ENCODE measurements around the gene GALNTL6.

Gene GALNTL6

GRCh38 chr4:171812665-171813525 is at the start of gene GALNTL6:
Gene GALNTL6, plus strand, starts transcription at chr4:171813404.
- DNase-seq: no peak

GRCh38 chr4:171765514-171765913 is 47.7 kb upstream of the GALNTL6 start:
- DNase-seq: no peak

- DNase-seq: no peak
Observed at GRCh38 chr4:171774642-171775190, 38.5 kb upstream of the GALNTL6 start.

- DNase-seq: no peak
Observed at GRCh38 chr4:171779301-171779700, 33.9 kb upstream of the GALNTL6 start.

GRCh38 chr4:171785388-171785787 is 27.8 kb upstream of the GALNTL6 start:
- DNase-seq: no peak

- no peak for DNase-seq
Observed at GRCh38 chr4:171793723-171794122, 19.5 kb upstream of the GALNTL6 start.

GRCh38 chr4:171794528-171794927 is 18.7 kb upstream of the GALNTL6 start:
- DNase-seq: no peak

- no peak for DNase-seq
Observed at GRCh38 chr4:171809854-171810253, 3.4 kb upstream of the GALNTL6 start.

- DNase-seq: no peak
Observed at GRCh38 chr4:171812333-171812664, 905 bp upstream of the GALNTL6 start.

GRCh38 chr4:171813526-171814250 is 484 bp downstream of the GALNTL6 start:
- no peak for DNase-seq

GRCh38 chr4:171814545-171814944 is 1.3 kb downstream of the GALNTL6 start:
- DNase-seq: no peak

- no peak for DNase-seq
Observed at GRCh38 chr4:171817026-171817425, 3.8 kb downstream of the GALNTL6 start.

- no peak for DNase-seq
Observed at GRCh38 chr4:171834640-171835039, 21.4 kb downstream of the GALNTL6 start.

GRCh38 chr4:171843456-171843855 is 30.3 kb downstream of the GALNTL6 start:
- no peak for DNase-seq

GRCh38 chr4:171846232-171846631 is 33.0 kb downstream of the GALNTL6 start:
- DNase-seq: no peak

GRCh38 chr4:171846893-171847292 is 33.7 kb downstream of the GALNTL6 start:
- no peak for DNase-seq

- DNase-seq: no peak
Observed at GRCh38 chr4:171847751-171848150, 34.5 kb downstream of the GALNTL6 start.

- no peak for DNase-seq
Observed at GRCh38 chr4:171849686-171850222, 36.5 kb downstream of the GALNTL6 start.

- DNase-seq: no peak
Observed at GRCh38 chr4:171851295-171851694, 38.1 kb downstream of the GALNTL6 start.

- no peak for DNase-seq
Observed at GRCh38 chr4:171857302-171858012, 44.3 kb downstream of the GALNTL6 start.

- no peak for DNase-seq
Observed at GRCh38 chr4:171875291-171875690, 62.1 kb downstream of the GALNTL6 start.

GRCh38 chr4:171876636-171877035 is 63.4 kb downstream of the GALNTL6 start:
- DNase-seq: no peak

GRCh38 chr4:171880136-171880535 is 66.9 kb downstream of the GALNTL6 start:
- no peak for DNase-seq
